SH-SY5Y (cell line): Measurements from ENCODE around the gene LUC7L.

ENCODE experiments used
- GATA2 ChIP-seq: IDR thresholded peaks from 2 replicates; pipeline ENCODE4 v1.6.1; 2011; ENCODE audit warnings: mild to moderate bottlenecking, low read depth, low read length
- GATA3 ChIP-seq: IDR thresholded peaks from 2 replicates; pipeline ENCODE4 v1.6.1; 2011; ENCODE audit warnings: low read depth, mild to moderate bottlenecking, low read length, moderate library complexity

Gene LUC7L

DNA sequence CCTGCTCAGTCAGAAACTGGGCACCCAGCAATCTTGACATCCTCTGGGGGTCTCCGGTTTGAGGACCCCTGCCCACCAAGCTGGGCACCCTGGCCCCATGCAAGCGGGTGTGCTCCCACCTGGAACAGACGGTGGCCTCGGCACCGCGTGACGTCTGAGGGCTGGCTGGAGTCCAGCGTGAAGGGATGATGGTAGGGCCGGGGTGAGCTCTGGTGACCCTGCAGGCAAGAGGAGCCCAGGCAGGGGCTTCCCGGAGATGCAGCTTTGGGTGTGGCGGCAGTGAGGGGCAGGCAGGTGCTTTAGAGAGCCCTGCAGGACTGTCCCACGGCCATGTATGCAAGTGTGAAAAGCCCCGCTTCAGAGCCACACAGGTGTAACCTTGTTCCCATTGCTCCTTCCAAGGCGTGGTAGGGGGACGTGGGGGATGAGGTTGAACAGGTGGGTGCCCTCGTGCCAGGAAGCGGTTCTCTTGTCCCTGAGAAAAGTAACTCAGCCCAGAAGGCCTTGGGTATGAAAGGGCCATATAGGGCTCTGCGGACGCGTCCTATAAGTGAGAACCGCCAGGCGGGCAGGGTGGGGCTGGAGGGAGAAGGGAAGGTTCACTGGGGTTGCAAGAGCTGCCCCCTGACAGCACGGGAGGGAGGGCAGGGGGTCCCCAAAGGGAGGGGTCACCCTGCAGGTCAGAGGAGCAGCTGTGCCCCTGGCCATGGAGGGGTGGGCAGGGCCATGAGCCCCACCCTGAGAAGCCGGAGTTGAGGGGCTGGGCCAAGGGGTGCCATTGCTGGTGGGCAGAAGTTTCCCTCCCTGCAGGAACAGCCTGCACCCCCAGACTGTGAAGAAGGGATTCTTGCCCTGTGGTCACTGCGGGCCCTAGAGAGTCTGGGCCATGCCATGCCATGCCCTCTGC is 37.3 kb upstream of the LUC7L start:
- TF ChIP-seq GATA3 (no peak), GATA2 (no peak)

GRCh38 chr16:265711-266110 is 36.5 kb upstream of the LUC7L start:
- TF ChIP-seq GATA3 (no peak), GATA2 (no peak)

DNA sequence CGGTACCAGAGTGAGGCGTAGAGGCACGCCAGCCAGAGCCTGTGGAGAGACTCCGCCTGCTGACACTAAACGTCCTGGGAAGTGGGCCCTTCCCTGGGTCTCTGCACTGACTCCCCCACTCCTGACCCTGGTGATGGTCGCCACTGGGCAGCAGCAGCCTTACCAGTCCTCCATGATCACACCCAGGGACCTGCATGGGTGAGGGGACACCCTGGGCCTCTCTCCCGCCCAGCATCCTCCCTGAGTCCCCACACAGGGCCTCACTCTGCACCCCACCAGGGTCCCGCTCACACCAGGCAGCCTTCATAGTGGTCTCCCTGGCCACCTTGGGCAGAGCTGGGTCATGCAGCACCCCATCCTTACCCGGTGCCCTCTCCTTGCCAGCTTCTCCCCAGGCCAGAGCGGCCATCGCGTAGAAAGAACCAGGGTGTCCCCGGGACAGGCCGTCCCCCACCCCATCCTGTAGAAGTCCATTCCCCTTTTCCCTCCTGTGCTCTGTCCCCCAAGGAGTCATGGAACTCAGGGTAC is 35.8 kb upstream of the LUC7L start:
- TF ChIP-seq GATA2 (no peak), GATA3 (no peak)

DNA sequence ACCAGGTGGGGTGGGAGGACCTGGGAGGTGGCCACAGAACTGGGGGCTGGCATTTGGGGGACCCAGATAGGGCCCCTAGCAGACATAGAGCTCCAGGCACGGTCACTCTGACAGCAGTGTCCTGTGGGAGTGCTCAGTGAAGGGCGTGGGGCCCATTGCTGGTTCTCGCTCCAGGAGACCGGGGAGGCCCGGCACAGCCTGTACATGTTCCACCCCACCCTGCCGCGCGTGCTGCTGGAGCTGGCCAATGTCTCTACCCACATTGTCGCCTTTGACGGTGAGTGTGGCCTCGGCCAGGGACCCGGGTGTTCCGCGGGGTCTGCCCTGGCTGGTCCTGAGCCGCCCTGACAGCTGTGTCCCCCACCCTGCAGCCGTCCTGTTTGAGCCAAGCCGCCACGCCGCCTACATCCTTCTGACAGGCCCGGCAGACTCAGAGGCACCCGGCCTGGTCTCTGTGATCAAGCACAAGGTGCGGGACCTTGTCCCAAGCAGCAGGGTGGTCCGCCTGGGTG is 35.2 kb upstream of the LUC7L start:
- no peak for TF ChIP-seq GATA3
- no peak for TF ChIP-seq GATA2

- TF ChIP-seq GATA3 (no peak), GATA2 (no peak)
Observed at GRCh38 chr16:263944-264343, 34.7 kb upstream of the LUC7L start.

- TF ChIP-seq GATA3 (no peak), GATA2 (no peak)
Observed at GRCh38 chr16:263182-263774, 34.0 kb upstream of the LUC7L start.

GRCh38 chr16:262121-262745 is 33.0 kb upstream of the LUC7L start:
- TF ChIP-seq GATA2 (no peak), GATA3 (no peak)

DNA sequence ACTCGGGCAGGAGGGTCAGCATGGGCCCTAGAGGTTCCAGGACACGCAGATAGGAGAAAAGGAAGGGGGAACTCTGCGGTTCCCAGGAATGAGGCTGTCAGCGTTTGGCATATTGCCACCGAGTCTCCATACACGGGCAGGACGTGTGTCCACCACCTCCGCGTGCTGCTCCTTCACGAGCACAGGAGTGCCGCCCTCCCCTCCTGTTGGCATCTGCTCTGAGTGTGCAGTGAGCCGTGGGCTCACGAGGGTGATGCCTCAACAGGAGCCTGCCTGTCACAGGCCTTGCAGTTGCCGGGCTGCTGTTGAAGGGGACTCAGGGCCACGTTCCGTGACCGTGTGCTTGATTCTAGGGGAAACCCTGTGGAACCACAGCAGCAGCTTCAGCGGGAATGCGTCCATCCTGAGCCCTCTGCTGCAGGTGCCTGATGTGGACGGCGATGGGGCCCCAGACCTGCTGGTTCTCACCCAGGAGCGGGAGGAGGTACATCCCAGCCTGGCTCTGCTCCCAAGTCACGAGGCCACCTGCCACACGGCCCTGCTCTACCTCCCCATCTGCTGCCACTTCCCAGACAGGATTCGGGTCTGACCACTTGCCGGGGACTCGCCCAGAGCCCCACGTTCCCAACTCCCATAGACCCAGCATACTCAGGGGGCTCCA is 31.9 kb upstream of the LUC7L start:
- TF ChIP-seq GATA2 (no peak), GATA3 (no peak)

- no peak for TF ChIP-seq GATA2
- no peak for TF ChIP-seq GATA3
Observed at GRCh38 chr16:260326-260725, 31.1 kb upstream of the LUC7L start.

- TF ChIP-seq GATA2 (no peak), GATA3 (no peak)
Observed at GRCh38 chr16:259814-260253, 30.6 kb upstream of the LUC7L start.

DNA sequence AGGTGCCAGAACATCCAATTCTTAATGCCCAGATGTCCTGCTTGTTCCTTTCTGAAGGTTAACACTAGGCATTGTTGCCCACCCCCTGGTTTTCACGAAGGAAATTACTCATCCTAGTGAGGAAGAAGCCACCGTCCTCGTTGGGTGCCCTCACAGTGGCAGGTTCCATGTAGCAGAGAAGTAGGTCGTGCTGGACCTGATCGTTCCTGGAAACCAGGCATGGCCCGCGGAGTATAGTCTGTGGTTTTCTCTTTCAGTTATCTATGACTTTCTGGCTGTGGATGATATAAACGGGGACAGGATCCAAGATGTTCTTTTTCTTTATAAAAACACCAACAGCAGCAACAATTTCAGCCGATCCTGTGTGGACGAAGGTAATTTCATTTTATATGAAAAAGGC is 30.0 kb upstream of the LUC7L start:
- no peak for TF ChIP-seq GATA3
- no peak for TF ChIP-seq GATA2

DNA sequence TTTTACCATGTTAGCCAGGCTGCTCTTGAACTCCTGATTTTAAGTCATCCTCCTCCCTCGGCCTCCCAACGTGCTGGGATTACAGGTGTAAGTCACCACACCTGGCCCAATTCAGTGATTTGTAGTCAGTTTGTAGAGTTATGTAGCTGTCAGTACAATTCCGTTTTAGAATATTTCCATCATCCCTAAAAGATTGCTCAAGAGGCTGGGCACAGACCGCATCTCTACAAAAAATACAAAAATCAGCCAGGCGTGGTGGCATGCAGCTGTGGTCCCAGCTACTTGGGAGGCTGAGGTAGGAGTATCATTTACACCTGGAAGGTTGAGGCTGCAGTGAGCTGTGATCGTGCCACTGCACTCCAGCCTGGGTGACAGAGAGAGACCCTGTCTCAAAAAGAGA is 25.9 kb upstream of the LUC7L start:
- no peak for TF ChIP-seq GATA2
- TF ChIP-seq GATA3: no peak

GRCh38 chr16:254461-254860 is 25.2 kb upstream of the LUC7L start:
- TF ChIP-seq GATA2 (no peak), GATA3 (no peak)

GRCh38 chr16:253833-254232 is 24.6 kb upstream of the LUC7L start:
- TF ChIP-seq GATA3: no peak
- no peak for TF ChIP-seq GATA2
